GM21786 (cell line): ENCODE results near the gene NUDT22.

ENCODE experiments used
- ATAC-seq: cut with Tn5 transposase; IDR thresholded peaks from one replicate; pipeline ENCODE4 v1.9.1; 2021; ENCODE audit not compliant: unreplicated experiment

The NUDT22 gene

DNA sequence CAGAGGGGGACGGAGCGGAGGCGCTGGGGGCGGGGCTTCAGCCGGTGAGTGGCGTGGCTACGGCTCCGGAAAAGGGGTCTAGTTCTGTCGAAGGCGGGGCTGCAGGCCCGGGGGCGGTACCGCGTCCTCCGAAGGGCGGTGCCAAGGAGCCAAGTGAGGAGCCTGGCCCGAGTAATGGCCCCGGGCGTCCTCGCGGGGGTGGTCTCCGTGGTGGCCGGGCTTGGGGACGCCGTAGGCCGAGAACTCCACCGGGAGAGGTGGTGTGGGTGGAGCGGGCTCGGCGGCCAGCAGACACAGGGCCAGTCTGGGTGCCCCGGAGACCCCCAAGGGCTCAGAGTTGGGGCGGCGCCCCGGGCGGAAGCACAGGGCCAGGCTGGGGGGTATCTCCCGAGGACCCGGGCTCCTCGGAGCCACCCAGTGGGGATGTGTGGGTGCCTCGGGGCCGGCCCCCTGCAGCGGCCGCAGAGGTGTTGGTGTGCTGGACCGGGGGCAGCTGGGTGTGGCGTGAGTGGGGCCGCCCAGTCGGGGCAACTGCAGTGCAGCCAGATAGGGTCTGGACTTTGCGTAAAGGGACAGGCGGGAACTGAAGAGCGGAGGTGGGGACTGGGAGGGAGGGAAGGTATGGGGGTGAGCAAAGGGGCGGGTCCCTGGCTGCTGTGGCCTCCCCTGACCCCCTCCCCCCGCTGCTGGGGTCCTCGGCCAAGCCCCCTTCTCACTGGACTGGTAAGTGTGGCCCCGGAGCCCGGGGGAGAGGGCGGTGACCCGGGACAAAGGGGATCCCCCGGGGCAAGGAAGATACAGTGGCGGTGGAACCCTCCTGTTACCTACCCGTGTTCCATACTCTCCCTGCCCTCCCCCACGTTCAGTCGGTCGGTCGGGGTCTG, 15.7 kb downstream of the NUDT22 start:
- peak; percentile 6 for ATAC-seq

DNA sequence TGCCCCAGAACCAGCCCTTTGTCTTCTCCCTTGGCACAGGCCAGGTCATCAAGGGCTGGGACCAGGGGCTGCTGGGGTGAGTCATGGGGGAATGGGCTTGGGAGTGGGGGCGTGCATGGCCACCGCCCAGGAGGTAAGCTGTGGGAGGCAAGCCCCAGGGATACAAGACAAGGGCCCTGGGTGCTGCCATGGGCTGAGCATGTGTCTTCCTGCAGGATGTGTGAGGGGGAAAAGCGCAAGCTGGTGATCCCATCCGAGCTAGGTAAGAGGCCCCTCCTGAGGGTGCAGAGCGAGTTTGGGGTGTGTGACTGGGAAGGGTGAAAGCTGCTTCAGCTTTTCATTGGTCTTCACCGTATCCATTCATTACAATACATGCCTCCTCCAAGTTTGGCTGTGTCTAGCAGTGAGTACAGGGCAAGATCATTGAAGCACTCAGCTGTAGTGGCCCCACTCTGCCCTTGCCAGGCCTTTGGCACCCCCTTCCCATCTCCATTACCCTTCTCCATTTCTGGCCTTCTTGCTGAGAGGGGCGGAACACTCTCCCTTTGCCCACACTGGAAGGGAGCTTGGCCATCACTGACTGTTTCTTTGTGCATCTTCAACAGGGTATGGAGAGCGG, 17.3 kb downstream of the NUDT22 start:
- no peak for ATAC-seq

DNA sequence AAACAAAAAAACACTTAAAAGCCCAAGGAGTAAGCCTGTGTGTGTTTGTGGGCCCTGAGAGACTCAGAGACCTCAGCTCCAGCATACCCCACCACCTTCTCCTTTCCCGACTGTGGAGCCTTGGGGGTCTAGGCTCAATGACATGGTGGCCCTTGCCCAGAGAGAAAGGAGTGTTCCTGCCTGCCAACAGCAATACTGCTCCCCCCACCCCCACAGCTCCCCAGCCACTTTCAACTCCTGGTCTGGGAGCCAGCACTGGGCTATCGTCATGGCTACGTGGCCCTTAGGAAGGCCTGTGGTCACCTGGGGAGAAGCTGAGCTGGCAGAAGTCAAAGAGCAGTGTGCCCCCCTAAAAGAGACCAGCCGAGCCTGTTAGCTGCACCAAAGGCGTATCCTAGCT, 18.0 kb downstream of the NUDT22 start:
- no peak for ATAC-seq

DNA sequence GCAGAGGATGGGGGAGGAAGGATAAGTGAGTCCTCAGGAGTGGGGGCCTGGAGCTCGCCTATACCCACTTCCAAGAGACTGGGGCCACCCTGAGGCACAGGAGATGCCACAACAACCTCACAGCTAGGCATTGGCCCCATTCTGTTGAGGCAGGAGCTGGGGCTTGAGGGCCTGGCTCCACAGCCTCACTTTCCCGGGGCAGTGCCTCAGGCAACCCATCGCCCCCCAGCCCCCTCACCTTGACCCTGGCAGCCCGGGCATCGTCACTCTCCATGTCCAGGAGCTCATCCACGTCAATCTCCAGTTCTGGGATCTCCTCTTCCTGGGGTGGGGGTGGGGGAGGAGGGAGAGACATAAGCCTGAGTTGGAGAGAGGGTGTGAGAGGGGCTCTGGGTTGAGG, 18.9 kb downstream of the NUDT22 start:
- ATAC-seq: no peak

DNA sequence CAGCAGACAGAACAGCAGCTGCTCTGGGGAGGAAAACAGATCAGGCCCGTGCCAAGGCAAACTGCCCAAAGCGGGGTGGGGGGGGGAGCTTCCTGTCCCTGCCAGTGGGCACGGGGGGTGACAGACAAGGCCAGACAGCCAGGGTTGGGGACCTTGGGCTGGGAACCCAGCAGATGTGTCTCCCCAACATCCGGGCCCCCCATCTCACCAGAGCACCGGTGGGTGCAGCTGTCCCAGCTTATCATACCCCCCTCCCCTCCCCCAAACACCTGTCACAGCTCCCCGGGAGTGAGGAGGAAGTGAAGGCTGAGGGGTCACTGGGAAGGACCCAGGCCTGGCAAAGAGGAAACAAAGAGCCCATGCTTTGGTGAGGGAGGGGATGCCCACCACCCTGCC, 19.3 kb downstream of the NUDT22 start:
- ATAC-seq: no peak

DNA sequence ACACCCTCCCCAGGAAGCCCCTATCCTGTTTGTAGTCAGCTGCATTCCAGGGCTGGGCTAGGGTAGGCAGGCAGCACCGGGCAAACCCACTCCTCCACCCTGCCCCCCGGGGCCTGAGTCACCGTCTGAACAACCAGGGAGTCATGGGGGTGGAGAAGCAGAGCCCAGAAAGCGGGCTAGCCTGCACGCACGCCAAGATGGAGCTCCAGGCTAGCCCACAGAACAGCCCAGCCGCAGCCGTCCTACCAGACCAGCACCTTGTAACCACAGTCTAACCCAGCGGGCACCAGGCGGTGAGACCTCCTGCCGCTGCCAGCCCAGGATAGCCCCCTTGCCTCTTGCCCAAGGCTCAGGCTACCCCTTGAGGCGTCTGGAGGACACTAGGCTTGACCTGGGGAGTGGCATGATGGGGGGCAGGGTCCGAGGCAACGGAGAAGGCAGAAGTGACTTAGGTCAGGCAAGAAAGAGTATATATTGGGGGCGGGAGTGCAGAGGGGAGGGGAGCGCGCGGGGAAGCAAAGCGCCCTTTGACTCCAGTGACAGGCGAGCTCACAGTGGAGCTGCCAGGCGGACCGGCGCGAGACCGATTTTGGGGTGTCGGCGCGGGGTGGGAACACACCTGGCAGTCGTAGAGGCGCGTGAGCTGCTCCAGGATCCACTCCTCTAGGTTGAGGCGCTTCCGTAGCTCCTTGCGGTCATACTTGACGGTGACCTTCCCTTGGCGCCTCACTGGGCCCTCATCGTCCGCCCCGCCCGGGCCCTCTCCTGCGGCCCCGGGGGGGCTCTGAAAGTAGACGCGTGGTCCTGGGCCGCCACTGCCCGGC, 19.9 kb downstream of the NUDT22 start:
- no peak for ATAC-seq

DNA sequence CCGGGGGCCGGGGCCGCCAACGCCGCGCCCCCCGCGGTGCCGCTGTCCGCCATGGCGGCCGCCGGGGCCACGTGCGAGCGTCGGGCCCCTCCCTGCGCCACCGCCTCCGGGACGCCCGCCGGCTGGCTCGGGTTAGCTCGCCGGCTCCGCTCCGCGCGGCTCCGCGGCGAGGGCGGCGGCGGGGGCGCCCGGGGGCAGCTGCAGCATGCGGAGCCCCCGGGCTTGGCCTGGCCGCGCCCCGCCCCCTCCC, 20.5 kb downstream of the NUDT22 start:
- ATAC-seq: peak; percentile 10

DNA sequence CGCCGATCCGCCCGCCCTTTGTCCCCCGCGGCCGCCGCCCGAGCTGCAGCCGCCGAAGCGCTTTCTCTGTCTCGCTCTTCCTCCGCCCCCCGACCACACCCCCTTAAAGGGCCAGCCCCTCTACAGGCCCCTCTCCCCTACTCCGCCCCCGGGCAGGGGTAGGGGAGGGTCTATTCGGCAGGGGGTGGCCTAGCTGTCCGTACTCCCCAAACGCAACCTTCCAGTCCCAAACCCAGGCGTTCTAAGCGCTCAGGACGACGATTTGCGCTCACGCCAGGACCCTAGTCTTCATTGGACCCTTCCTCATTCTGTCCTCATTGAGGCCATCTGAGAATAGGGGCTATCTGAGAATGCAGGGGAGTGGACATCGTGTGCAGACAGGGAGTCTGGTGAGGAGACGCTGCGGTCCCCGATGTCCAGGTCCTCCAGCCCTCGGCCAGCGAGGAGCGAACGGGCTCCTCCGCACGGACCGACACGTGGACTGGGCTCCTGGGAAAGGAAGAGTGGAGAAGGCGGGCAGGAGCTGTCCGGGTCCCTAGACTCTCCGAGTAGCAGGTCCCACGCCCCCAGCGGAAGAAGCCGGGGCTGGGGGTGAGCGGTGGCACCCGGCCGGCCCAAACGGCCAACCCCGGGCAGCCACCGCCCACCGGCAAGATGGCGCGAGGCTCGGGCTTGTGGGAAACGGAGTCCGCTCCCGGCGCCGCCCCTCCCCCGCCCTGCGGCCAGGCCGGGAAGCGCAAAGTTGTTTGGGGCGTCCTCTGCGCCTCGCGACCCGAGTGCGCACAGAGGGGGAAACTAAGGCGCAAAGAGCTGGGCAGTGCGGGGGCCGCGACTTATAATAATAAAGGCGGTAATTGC, 21.0 kb downstream of the NUDT22 start, which contains the start of gene PPP1R14B:
TSS of gene PPP1R14B (minus strand) at position 73 of the 858 bp plus-strand sequence. CDS start 270 bp downstream, outside the sequence.
- ATAC-seq: peak; percentile 39

DNA sequence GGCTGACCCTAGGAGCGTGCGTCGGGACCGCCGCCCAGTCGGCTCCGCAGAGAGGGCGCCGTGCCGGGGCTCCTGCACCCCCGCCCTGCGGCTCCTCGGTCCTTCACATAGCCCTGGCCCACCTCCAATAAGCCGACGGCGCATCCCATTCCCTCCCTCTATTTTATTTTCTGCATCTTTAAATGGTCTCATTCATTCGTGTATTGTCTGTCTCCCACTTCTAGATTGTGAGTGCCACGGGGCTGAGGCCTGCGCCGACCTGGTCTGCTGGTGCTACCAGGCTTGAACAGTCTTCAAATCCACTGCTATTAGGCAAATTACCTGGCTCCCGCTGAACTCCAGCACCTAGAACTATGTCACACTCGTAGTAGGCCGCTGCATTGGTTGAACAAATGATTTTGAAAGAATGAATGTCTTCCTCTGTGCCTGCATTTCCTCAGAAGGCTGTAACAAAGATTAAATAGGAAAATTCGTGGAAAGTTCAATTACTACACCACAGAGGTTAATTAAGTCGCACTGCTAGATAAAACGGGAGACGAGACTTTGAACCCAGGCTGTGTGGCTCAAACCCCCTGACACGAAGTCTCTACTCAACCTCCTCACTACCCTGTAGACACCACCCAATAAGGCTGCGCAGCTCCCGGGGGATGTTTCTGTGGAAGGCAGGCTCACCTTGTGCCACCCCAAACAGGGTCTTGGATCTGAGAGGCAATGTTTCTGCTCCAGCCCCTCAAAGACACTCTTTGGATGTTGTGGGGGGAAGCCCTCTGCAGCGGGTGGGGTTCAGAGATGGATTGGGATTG, 21.9 kb downstream of the NUDT22 start:
- ATAC-seq: no peak

DNA sequence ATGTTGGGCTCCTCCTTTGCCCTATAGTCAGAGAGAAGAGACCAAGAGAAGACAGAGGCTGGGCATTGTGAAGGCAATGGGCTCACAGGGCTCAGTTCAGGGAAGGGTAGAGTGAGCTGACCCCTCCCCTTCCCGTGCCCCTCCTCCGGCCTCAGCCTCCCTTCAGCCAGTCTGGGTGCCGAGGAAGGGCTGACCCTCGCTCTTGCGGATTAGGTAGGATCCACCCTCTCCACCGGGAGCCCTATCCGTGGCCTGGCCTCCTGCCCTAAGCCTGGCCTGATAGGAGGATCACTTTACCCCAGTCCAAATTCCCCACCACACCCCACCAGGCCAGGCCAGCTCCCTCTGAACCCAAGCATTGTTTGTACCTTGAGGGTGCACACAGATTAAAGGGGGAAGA, 22.5 kb downstream of the NUDT22 start:
- ATAC-seq: no peak

DNA sequence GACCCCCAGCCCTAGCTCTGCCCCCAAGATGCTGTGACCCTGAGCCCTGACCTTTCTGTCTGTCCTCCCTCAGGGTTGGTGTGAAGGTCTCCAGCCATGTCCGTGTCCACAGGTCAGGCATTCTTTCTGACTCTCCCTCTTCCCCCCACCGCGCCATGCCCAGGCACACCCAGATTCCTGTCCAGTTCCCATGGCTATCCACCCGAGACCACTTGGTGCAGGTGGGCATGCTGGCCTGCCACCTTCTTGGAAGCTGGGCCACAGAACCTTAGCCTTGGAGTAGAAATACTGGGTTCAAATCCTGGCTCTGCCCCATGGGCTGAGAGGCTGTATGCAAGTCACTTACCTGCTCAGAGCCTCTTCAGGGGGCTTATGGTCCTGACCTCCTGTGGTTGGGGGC, 23.0 kb downstream of the NUDT22 start:
- ATAC-seq: no peak

DNA sequence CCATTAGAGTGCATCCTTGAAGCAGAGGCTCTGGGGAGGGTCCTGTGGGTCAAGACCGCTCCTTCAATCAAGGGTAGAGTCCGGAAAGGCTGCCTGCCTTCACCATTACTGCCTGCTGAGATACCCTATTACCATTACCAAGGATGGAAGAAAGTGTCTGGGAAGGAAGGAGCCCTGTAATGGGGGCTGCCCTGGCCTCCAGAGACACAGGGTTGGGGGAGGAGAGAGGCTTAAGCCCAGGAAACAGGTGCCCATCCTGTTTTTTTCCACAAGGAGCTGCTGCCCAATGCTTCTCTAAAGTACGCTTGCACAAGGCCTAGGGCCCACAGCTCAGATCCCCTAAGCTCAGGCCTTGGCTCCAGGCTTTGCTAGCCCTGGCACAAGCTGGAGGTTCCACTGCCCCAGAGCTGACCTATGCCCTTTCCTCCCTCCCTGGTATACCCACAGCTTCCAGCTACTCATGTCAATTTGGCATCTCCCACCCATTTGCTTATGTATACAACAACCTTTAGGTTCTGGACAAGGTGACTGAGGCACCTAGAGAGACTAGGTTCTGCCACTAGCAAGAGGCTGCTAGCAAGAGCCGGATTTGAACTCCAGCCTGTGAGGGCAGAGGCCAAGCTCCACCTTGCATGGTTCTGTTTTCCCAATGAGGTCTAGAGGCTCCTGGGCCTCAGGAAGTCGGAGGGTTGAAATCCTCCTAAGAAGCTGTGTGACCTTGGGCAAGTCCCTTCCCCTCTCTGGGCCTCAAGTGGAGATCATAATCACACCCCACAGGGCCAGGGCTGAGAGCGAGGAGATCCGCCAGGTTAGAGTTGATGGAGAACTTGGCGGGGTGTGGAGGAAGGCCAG, 23.7 kb downstream of the NUDT22 start:
- ATAC-seq: no peak

DNA sequence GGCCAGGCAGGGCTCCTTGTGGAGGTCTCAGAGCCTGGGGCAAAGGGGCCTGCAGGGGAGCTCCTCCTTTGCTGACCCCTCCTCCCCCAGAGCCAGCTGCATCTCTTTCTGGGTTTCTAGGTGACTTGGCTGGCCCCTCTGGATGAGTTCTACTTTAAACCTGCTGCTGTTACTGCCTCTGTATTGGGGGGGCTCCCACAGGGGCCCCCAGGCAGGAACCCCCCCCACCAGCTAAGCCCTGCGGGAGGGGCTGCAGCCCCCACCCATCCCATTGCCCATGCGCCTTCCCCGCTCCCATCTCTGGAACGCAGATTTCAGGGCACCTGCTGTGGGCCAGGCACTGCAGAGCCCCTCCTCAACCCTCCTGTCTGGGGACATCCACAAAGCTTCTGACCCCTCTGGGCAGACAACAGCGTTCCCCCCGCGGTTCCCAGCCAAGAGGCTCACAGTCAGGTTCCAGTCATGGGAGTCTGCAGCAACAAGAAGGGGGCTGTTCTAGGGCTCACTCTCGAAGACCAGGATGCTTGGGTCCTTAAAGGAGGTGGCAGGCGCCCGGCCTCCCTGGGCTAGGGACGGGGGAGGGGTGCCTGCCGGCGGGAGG, 24.4 kb downstream of the NUDT22 start:
- ATAC-seq: no peak

DNA sequence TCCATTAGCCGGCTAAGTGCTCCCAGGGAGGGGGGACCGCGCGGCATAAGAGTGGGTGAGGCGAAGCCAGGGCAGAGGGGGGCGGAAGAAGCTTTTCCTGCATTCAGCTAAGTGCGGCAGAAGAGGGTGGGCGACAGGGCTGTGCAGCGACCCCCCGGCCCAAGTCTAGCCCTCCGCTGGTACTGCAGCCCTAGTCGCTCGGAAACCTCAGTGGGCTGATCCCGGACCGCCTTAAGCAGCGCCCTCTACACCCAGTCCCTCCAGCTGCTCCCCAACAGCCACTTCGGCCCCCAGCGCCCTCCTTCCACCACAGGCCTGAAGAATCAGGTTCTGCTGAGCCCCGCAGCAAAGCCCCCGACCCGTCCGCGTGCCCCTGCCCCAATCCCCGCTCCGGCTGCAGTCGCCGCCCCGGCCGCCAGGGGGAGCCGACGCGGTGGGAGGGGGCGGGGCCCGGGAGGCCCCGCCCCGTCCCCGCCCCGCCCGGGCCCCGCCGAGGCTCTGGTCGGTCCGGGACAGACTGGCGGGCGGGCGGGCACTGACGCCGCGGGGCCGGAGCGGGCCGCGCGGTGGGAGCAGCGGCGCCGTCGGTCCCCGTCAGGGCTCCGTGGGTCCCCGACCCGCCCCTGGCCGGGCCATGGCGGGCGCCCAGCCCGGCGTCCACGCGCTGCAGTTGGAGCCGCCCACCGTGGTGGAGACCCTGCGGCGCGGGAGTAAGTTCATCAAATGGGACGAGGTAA, 25.1 kb downstream of the NUDT22 start, which contains the start of gene PLCB3:
TSS of gene PLCB3 (plus strand) at position 515 of the 737 bp plus-strand sequence. CDS start at position 635, 120 bp downstream.
- ATAC-seq: no peak

DNA sequence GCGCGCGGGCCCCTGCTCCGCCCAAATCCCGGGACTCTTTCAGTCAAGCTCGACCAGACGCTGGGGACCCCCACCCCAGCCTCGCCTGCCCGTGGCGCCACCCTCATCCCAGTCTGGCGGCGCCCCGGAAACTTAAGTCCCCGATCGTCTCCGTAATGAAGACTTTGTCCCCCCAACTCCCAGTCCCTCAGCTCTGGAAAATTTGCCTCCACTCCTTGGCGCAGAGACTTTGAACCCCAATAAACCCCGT, 25.6 kb downstream of the NUDT22 start:
- ATAC-seq: no peak

DNA sequence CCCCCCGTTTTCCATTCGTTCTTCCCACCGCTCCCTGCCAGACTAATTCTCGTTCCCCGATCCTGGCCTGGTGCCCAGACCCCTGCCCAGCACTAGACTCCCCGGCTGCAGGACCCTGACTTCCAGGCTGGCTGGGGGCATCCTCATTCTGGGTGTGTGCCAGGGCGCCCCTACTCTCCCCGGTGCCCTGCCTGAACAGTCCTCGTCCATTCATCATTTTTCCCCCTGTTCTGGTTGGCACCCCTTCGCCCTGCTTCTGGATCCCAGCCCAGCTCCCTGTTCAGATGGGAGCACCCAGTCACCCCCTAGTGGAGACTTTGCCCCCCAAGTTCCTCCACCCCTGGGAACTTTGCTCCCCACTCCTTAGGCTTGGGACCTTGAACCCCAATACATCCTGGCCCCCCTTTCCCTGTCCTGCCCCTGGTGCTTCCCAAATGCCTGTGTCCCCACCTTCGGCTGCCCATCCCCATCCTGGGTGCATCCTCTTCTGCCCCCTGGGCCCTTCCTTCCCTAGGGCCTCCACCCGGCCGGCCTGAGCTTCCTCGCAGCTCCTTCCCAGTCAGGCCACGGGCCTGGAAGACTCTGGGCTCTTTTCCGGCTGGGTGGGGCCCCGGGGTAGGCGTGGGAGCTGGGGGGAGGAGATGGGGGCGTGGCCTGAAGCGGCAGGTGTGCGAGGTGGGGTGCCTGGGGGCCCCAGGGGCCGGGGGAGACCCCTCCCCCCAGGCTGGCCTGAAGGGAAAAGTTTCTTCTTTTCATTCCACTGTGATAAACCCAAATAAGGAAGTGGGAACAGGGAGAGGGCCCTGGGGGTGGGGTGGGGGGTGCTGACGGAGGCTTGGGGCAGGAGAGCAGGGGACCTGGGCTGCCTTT, 26.2 kb downstream of the NUDT22 start:
- no peak for ATAC-seq

DNA sequence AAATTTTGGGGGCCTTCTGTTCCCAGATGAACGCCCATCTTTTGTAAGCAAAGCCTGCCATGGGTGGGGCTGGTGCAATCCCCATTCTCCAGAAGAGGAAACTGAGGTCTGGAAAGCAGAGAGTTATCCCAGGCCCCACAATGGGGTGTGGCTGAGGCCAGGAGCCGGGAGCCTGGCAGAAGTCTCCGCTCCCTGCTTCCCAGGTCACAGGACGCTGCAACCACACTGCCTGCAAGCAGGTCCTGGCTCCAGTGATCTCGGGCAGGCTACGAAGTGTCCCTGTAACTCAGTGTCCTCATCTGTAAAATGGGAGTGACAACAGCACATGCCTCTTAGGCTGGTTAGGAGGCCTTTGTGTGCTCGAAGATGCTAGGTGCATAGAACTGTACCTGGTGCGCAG, 27.0 kb downstream of the NUDT22 start:
- ATAC-seq: no peak
